ENCODE results near the gene USP17L21. TPM values are rescaled to one million over a fixed set of nuclear protein-coding genes. Genes with fewer than 3 reads are reported as not detected.
A peak's percentile ranks its signal among the peaks of the same experiment; 100 is the strongest.
"Not testable (repeated sequence)": the region's sequence is repeated elsewhere in the genome, so short reads cannot be mapped to it uniquely, and the experiment has no call there.

USP17L21 gene
- not detected in 2 replicates for total RNA-seq

GRCh38 chr4:9262572-9262971 is at the start of gene USP17L21:
TSS of gene USP17L21 (plus strand) at chr4:9262872. CDS start at chr4:9262872, 0 bp downstream.
- not testable (repeated sequence) for H3K36me3 ChIP-seq (ENCODE audit: control insufficient read depth, insufficient read depth, low read length); DNase-seq (ENCODE audit: low read depth); FAIRE-seq; H3K4me3 ChIP-seq (ENCODE audit: low read depth, low read length); H3K27me3 ChIP-seq (ENCODE audit: control insufficient read depth, insufficient read depth, low read length)

- FAIRE-seq; H3K36me3 ChIP-seq (ENCODE audit: control insufficient read depth, insufficient read depth, low read length); H3K27me3 ChIP-seq (ENCODE audit: control insufficient read depth, insufficient read depth, low read length); H3K4me3 ChIP-seq (ENCODE audit: low read depth, low read length); DNase-seq (ENCODE audit: low read depth): not testable (repeated sequence)
Measured at GRCh38 chr4:9214701-9215100, 48.0 kb upstream of the USP17L21 start.

- FAIRE-seq; H3K36me3 ChIP-seq (ENCODE audit: control insufficient read depth, insufficient read depth, low read length); DNase-seq (ENCODE audit: low read depth): not testable (repeated sequence)
Measured at GRCh38 chr4:9215105-9215504, 47.6 kb upstream of the USP17L21 start, which contains the start of gene USP17L11. TSS of gene USP17L11 (plus strand) at chr4:9215405. CDS start at chr4:9215405, 0 bp downstream.

GRCh38 chr4:9219852-9220251 is 42.8 kb upstream of the USP17L21 start, which contains the start of gene USP17L12:
TSS of gene USP17L12 (plus strand) at chr4:9220152. CDS start at chr4:9220152, 0 bp downstream.
- FAIRE-seq; H3K36me3 ChIP-seq (ENCODE audit: control insufficient read depth, insufficient read depth, low read length); H3K4me3 ChIP-seq (ENCODE audit: low read depth, low read length); DNase-seq (ENCODE audit: low read depth); H3K27me3 ChIP-seq (ENCODE audit: control insufficient read depth, insufficient read depth, low read length): not testable (repeated sequence)

More at GRCh38 chr4:9215105-9215504, 47.6 kb upstream of the USP17L21 start, which contains the start of gene USP17L11:
- not testable (repeated sequence) for H3K4me3 ChIP-seq (ENCODE audit: low read depth, low read length); H3K27me3 ChIP-seq (ENCODE audit: control insufficient read depth, insufficient read depth, low read length)

- H3K27me3 ChIP-seq (ENCODE audit: control insufficient read depth, insufficient read depth, low read length); FAIRE-seq; H3K4me3 ChIP-seq (ENCODE audit: low read depth, low read length); DNase-seq (ENCODE audit: low read depth); H3K36me3 ChIP-seq (ENCODE audit: control insufficient read depth, insufficient read depth, low read length): not testable (repeated sequence)
Measured at GRCh38 chr4:9224596-9224995, 38.1 kb upstream of the USP17L21 start, which contains the start of gene USP17L13. TSS of gene USP17L13 (plus strand) at chr4:9224896. CDS start at chr4:9224896, 0 bp downstream.

GRCh38 chr4:9230249-9230648 is 32.4 kb upstream of the USP17L21 start:
- DNase-seq (ENCODE audit: low read depth): not testable (repeated sequence)

GRCh38 chr4:9234085-9234484 is 28.6 kb upstream of the USP17L21 start, which contains the start of gene USP17L15:
TSS of gene USP17L15 (plus strand) at chr4:9234385. CDS start at chr4:9234385, 0 bp downstream.
- H3K27me3 ChIP-seq (ENCODE audit: control insufficient read depth, insufficient read depth, low read length); FAIRE-seq; H3K4me3 ChIP-seq (ENCODE audit: low read depth, low read length); DNase-seq (ENCODE audit: low read depth); H3K36me3 ChIP-seq (ENCODE audit: control insufficient read depth, insufficient read depth, low read length): not testable (repeated sequence)

More at GRCh38 chr4:9230249-9230648, 32.4 kb upstream of the USP17L21 start:
- H3K4me3 ChIP-seq (ENCODE audit: low read depth, low read length); H3K36me3 ChIP-seq (ENCODE audit: control insufficient read depth, insufficient read depth, low read length); FAIRE-seq; H3K27me3 ChIP-seq (ENCODE audit: control insufficient read depth, insufficient read depth, low read length): not testable (repeated sequence)

- DNase-seq (ENCODE audit: low read depth); H3K36me3 ChIP-seq (ENCODE audit: control insufficient read depth, insufficient read depth, low read length); H3K27me3 ChIP-seq (ENCODE audit: control insufficient read depth, insufficient read depth, low read length); H3K4me3 ChIP-seq (ENCODE audit: low read depth, low read length): not testable (repeated sequence)
- FAIRE-seq: peak; percentile 99
Measured at GRCh38 chr4:9238461-9238860, 24.2 kb upstream of the USP17L21 start.

GRCh38 chr4:9243579-9243978 is 19.1 kb upstream of the USP17L21 start, which contains the start of gene USP17L17:
TSS of gene USP17L17 (plus strand) at chr4:9243879. CDS start at chr4:9243879, 0 bp downstream.
- not testable (repeated sequence) for H3K27me3 ChIP-seq (ENCODE audit: control insufficient read depth, insufficient read depth, low read length); H3K4me3 ChIP-seq (ENCODE audit: low read depth, low read length); H3K36me3 ChIP-seq (ENCODE audit: control insufficient read depth, insufficient read depth, low read length); FAIRE-seq; DNase-seq (ENCODE audit: low read depth)

- FAIRE-seq: peak; percentile 96
- not testable (repeated sequence) for H3K36me3 ChIP-seq (ENCODE audit: control insufficient read depth, insufficient read depth, low read length); DNase-seq (ENCODE audit: low read depth); H3K4me3 ChIP-seq (ENCODE audit: low read depth, low read length); H3K27me3 ChIP-seq (ENCODE audit: control insufficient read depth, insufficient read depth, low read length)
Measured at GRCh38 chr4:9247953-9248680, 14.6 kb upstream of the USP17L21 start, which contains the start of gene USP17L18. TSS of gene USP17L18 (plus strand) at chr4:9248630. CDS start at chr4:9248630, 0 bp downstream.

- not testable (repeated sequence) for FAIRE-seq
Measured at GRCh38 chr4:9253078-9253477, 9.6 kb upstream of the USP17L21 start, which contains the start of gene USP17L19. TSS of gene USP17L19 (plus strand) at chr4:9253378. CDS start at chr4:9253378, 0 bp downstream.

GRCh38 chr4:9257824-9258223 is 4.8 kb upstream of the USP17L21 start, which contains the start of gene USP17L20:
TSS of gene USP17L20 (plus strand) at chr4:9258124. CDS start at chr4:9258124, 0 bp downstream.
- not testable (repeated sequence) for H3K36me3 ChIP-seq (ENCODE audit: control insufficient read depth, insufficient read depth, low read length); DNase-seq (ENCODE audit: low read depth); FAIRE-seq; H3K27me3 ChIP-seq (ENCODE audit: control insufficient read depth, insufficient read depth, low read length); H3K4me3 ChIP-seq (ENCODE audit: low read depth, low read length)

More at GRCh38 chr4:9253078-9253477, 9.6 kb upstream of the USP17L21 start, which contains the start of gene USP17L19:
- H3K27me3 ChIP-seq (ENCODE audit: control insufficient read depth, insufficient read depth, low read length); H3K4me3 ChIP-seq (ENCODE audit: low read depth, low read length); H3K36me3 ChIP-seq (ENCODE audit: control insufficient read depth, insufficient read depth, low read length); DNase-seq (ENCODE audit: low read depth): not testable (repeated sequence)

GRCh38 chr4:9267319-9267718 is 4.6 kb downstream of the USP17L21 start, which contains the start of gene USP17L22:
TSS of gene USP17L22 (plus strand) at chr4:9267619. CDS start at chr4:9267619, 0 bp downstream.
- FAIRE-seq; H3K36me3 ChIP-seq (ENCODE audit: control insufficient read depth, insufficient read depth, low read length); H3K27me3 ChIP-seq (ENCODE audit: control insufficient read depth, insufficient read depth, low read length); DNase-seq (ENCODE audit: low read depth); H3K4me3 ChIP-seq (ENCODE audit: low read depth, low read length): not testable (repeated sequence)

GRCh38 chr4:9271719-9272118 is 9.0 kb downstream of the USP17L21 start:
- H3K27me3 ChIP-seq (ENCODE audit: control insufficient read depth, insufficient read depth, low read length); FAIRE-seq; H3K36me3 ChIP-seq (ENCODE audit: control insufficient read depth, insufficient read depth, low read length); DNase-seq (ENCODE audit: low read depth); H3K4me3 ChIP-seq (ENCODE audit: low read depth, low read length): not testable (repeated sequence)

Data from bronchial epithelial cell (primary cell).